HL-60 (cell line): ENCODE measurements around the gene PRSS50.

Experiments used
- DNase-seq, 2 experiments: peaks; one replicate each; pipeline ENCODE4 v3.0.0-alpha.2; 2010 to 2020; ENCODE audit warnings: low read depth in 1 of 2, low spot score in 1 of 2
- H3K27ac ChIP-seq: fragments of 250-450 bp; sonication (Bioruptor Pico); replicated peaks from 2 replicates; pipeline ENCODE4 v1.5.1; 2020; ENCODE audit warnings: mild to moderate bottlenecking, moderate library complexity
- H3K27me3 ChIP-seq: fragments of 250-450 bp; sonication (Bioruptor Pico); 2 replicates; pipeline ENCODE4 v1.5.1; 2021; ENCODE audit warnings: mild to moderate bottlenecking, moderate library complexity; ENCODE audit not compliant: insufficient read depth, poor library complexity, severe bottlenecking
- H3K4me3 ChIP-seq: replicated peaks from 2 replicates; pipeline ENCODE4 v1.5.1; 2011; ENCODE audit warnings: mild to moderate bottlenecking, control low read depth, low read length; ENCODE audit not compliant: insufficient read depth
- CTCF ChIP-seq: IDR thresholded peaks from one replicate; pipeline ENCODE4 v1.5.1; 2011; ENCODE audit warnings: low read length, control low read depth, inconsistent platforms; ENCODE audit not compliant: insufficient read depth
- GABPA ChIP-seq: IDR thresholded peaks from 2 replicates; pipeline ENCODE4 v1.6.1; 2012; ENCODE audit warnings: low read depth
- POLR2AphosphoS5 ChIP-seq: IDR thresholded peaks from 2 replicates; pipeline ENCODE4 v1.6.1; 2012; ENCODE audit warnings: low read depth
- REST ChIP-seq: IDR thresholded peaks from 2 replicates; pipeline ENCODE4 v1.6.1; 2012; ENCODE audit warnings: low read depth; ENCODE audit not compliant: insufficient replicate concordance
- SPI1 ChIP-seq: IDR thresholded peaks from 2 replicates; pipeline ENCODE4 v1.6.1; 2012; ENCODE audit warnings: low read depth, mild to moderate bottlenecking, borderline replicate concordance

PRSS50 gene

GRCh38 chr3:46714728-46715506 lies 2.8 kb downstream of the PRSS50 start:
- Histone ChIP-seq H3K27me3 (no peaks in the 10 kb centered on the region), H3K4me3 (no peak overlapping the region), H3K27ac (no peak overlapping the region)
- TF ChIP-seq GABPA (no peak), POLR2AphosphoS5 (no peak), REST (no peak), CTCF (no peak)
- DNase-seq, result no peak

- Histone ChIP-seq H3K27ac (no peak overlapping the region), H3K27me3 (no peaks in the 10 kb centered on the region), H3K4me3 (no peak overlapping the region)
- no peak for DNase-seq
- TF ChIP-seq REST, result no peak
- no peak for TF ChIP-seq SPI1
- no peak for TF ChIP-seq GABPA
- no peak for TF ChIP-seq POLR2AphosphoS5
- no peak for TF ChIP-seq CTCF
Observed at GRCh38 chr3:46713898-46714552, 3.6 kb downstream of the PRSS50 start.

GRCh38 chr3:46713050-46713897 lies 4.4 kb downstream of the PRSS50 start:
- no peak for TF ChIP-seq CTCF
- TF ChIP-seq REST, result no peak
- no peak for TF ChIP-seq POLR2AphosphoS5
- no peak for TF ChIP-seq GABPA
- TF ChIP-seq SPI1, result no peak
- no peak overlapping the region for H3K27ac ChIP-seq
- DNase-seq, result no peak
- no peaks in the 10 kb centered on the region for H3K27me3 ChIP-seq
- H3K4me3 ChIP-seq, result no peak overlapping the region
